H1 (cell line): Measurements from ENCODE around the gene SKAP1. TPM values are rescaled to one million over a fixed set of nuclear protein-coding genes. Genes with fewer than 3 reads are reported as not detected.

ENCODE experiments used
- CTCF ChIA-PET: fragments of 300-600 bp; sonication (Branson Sonifier 250); formaldehyde crosslinking; loops from one replicate; lab custom pipeline; 2021; ENCODE audit not compliant: partially characterized antibody; lab: Charles Lee
- POLR2A ChIA-PET: fragments of 300-600 bp; sonication (Branson Sonifier 250); formaldehyde crosslinking; loops from one replicate; lab custom pipeline; 2021; ENCODE audit warnings: inconsistent platforms; ENCODE audit not compliant: partially characterized antibody; lab: Charles Lee
- DNase-seq, 2 experiments: peaks; one replicate each; pipeline versions ENCODE4 v3.0.0 to v3.0.0-alpha.2; 2010 to 2022; ENCODE audit warnings: low spot score in 2 of 2, low read depth in 1 of 2, mixed read lengths in 1 of 2
- FAIRE-seq: peaks from 2 replicates; lab custom pipeline; 2011; peaks lifted over from hg19 to GRCh38; lab: Jason Lieb, UNC
- H2AFZ ChIP-seq: 2 replicates; pipeline ENCODE4 v1.8.1; 2012; ENCODE audit warnings: low read length, inconsistent platforms
- H2AK5ac ChIP-seq: 2 replicates; pipeline ENCODE4 v1.6.1; 2013; ENCODE audit warnings: low read depth, low read length
- H2BK120ac ChIP-seq: replicated peaks from 2 replicates; pipeline ENCODE3; 2013; ENCODE audit warnings: low read depth, low read length, inconsistent platforms
- H2BK12ac ChIP-seq: 2 replicates; pipeline ENCODE4 v1.6.1; 2013; ENCODE audit warnings: low read depth, low read length
- H2BK15ac ChIP-seq: 2 replicates; pipeline ENCODE4 v1.6.1; 2013; ENCODE audit warnings: low read length
- H2BK20ac ChIP-seq: 2 replicates; pipeline ENCODE4 v1.6.1; 2013; ENCODE audit warnings: low read length
- H2BK5ac ChIP-seq: 2 replicates; pipeline ENCODE4 v1.6.1; 2013; ENCODE audit warnings: low read depth, low read length
- H3K14ac ChIP-seq: 2 replicates; pipeline ENCODE4 v1.6.1; 2013; ENCODE audit warnings: inconsistent platforms; ENCODE audit not compliant: insufficient read length
- H3K18ac ChIP-seq: 2 replicates; pipeline ENCODE4 v1.6.1; 2013; ENCODE audit warnings: low read length; ENCODE audit errors: extremely low read depth
- H3K23ac ChIP-seq: 2 replicates; pipeline ENCODE4 v1.6.1; 2013; ENCODE audit warnings: inconsistent platforms; ENCODE audit not compliant: insufficient read length
- H3K23me2 ChIP-seq: 2 replicates; pipeline ENCODE4 v1.6.1; 2013; ENCODE audit warnings: low read depth, low read length
- H3K27ac ChIP-seq: 2 replicates; pipeline ENCODE4 v1.6.1; 2011; ENCODE audit warnings: low read depth, low read length, inconsistent platforms
- H3K27me3 ChIP-seq, 4 experiments: replicated peaks in 1 of 4; 1 replicate in 1 of 4; 2 replicates in 3 of 4; pipeline versions ENCODE4 v1.6.1 to v1.8.1; 2011 to 2013; ENCODE audit warnings: low read length in 3 of 4, mild to moderate bottlenecking in 3 of 4, inconsistent platforms in 2 of 4, mixed read lengths in 2 of 4, moderate library complexity in 1 of 4; ENCODE audit not compliant: control insufficient read depth in 3 of 4, insufficient read depth in 3 of 4; ENCODE audit errors: extremely low read depth in 1 of 4
- H3K36me3 ChIP-seq, 4 experiments: 2 replicates each; pipeline versions ENCODE4 v1.6.1 to v1.8.1; 2011 to 2013; ENCODE audit warnings: mild to moderate bottlenecking in 4 of 4, low read length in 3 of 4, moderate library complexity in 2 of 4, control low read depth in 1 of 4, inconsistent platforms in 1 of 4; ENCODE audit not compliant: insufficient read depth in 4 of 4, control insufficient read depth in 2 of 4
- H3K4ac ChIP-seq: replicated peaks from 2 replicates; pipeline ENCODE3; 2013; ENCODE audit warnings: low read length, low read depth, mixed read lengths, inconsistent platforms; ENCODE audit not compliant: insufficient read length
- H3K4me1 ChIP-seq, 4 experiments: replicated peaks in 1 of 4; 1 replicate in 1 of 4; 2 replicates in 3 of 4; pipeline versions ENCODE4 v1.6.1 to v1.8.1; 2011 to 2013; ENCODE audit warnings: low read length in 3 of 4, inconsistent platforms in 2 of 4, mixed read lengths in 1 of 4; ENCODE audit not compliant: insufficient read depth in 4 of 4, control insufficient read depth in 3 of 4
- H3K4me2 ChIP-seq, 2 experiments: 2 replicates each; pipeline versions ENCODE4 v1.6.1 to v1.8.1; 2011 to 2013; ENCODE audit warnings: low read depth in 2 of 2, low read length in 2 of 2, control low read depth in 1 of 2, inconsistent platforms in 1 of 2, mild to moderate bottlenecking in 1 of 2; ENCODE audit not compliant: insufficient read depth in 1 of 2
- H3K4me3 ChIP-seq, 4 experiments: fragments of 200-600, 300-600 bp in 1 of 4; sonication (generic), shearing (Covaris generic), sonication (Bioruptor Twin) in 1 of 4; 2 replicates each; pipeline versions ENCODE4 v1.5.1 to v1.8.1; 2011 to 2016; ENCODE audit warnings: low read length in 4 of 4, low read depth in 3 of 4, control low read depth in 2 of 4, inconsistent platforms in 2 of 4, mild to moderate bottlenecking in 2 of 4, mixed read lengths in 1 of 4, moderate library complexity in 1 of 4; ENCODE audit not compliant: insufficient read depth in 2 of 4; ENCODE audit errors: extremely low read depth in 1 of 4
- H3K56ac ChIP-seq: replicated peaks from 2 replicates; pipeline ENCODE3; 2013; ENCODE audit warnings: low read depth, mild to moderate bottlenecking, mixed read lengths, low read length, inconsistent platforms; ENCODE audit not compliant: insufficient read length
- H3K79me1 ChIP-seq: 2 replicates; pipeline ENCODE4 v1.6.1; 2013; ENCODE audit warnings: low read depth, low read length, control low read depth
- H3K79me2 ChIP-seq, 2 experiments: 2 replicates each; pipeline versions ENCODE4 v1.6.1 to v1.8.1; 2012 to 2013; ENCODE audit warnings: low read length in 2 of 2, mild to moderate bottlenecking in 2 of 2, inconsistent platforms in 1 of 2; ENCODE audit not compliant: insufficient read depth in 2 of 2, control insufficient read depth in 1 of 2
- H3K9ac ChIP-seq, 4 experiments: replicated peaks in 1 of 4; 1 replicate in 1 of 4; 2 replicates in 3 of 4; pipeline versions ENCODE4 v1.6.1 to v1.8.1; 2011 to 2013; ENCODE audit warnings: low read depth in 3 of 4, low read length in 3 of 4, control low read depth in 2 of 4, mild to moderate bottlenecking in 2 of 4, moderate library complexity in 2 of 4, inconsistent platforms in 1 of 4; ENCODE audit errors: extremely low read depth in 1 of 4
- H3K9me3 ChIP-seq, 2 experiments: 2 replicates each; pipeline versions ENCODE4 v1.6.1 to v1.8.1; 2012 to 2013; ENCODE audit warnings: mild to moderate bottlenecking in 2 of 2, moderate library complexity in 2 of 2, control low read depth in 1 of 2, inconsistent platforms in 1 of 2, low read depth in 1 of 2, low read length in 1 of 2, mixed read lengths in 1 of 2; ENCODE audit not compliant: insufficient read depth in 2 of 2
- H4K20me1 ChIP-seq, 2 experiments: replicated peaks in 1 of 2; 2 replicates each; pipeline versions ENCODE3 to v1.8.1; 2011 to 2013; ENCODE audit warnings: inconsistent platforms in 2 of 2, low read length in 2 of 2, mild to moderate bottlenecking in 1 of 2; ENCODE audit not compliant: insufficient read depth in 2 of 2, control insufficient read depth in 1 of 2
- H4K5ac ChIP-seq: 2 replicates; pipeline ENCODE4 v1.6.1; 2013; ENCODE audit warnings: low read length, low read depth, mixed read lengths, inconsistent platforms; ENCODE audit not compliant: insufficient read length
- H4K8ac ChIP-seq: 2 replicates; pipeline ENCODE4 v1.8.0; 2013; ENCODE audit warnings: mild to moderate bottlenecking, moderate library complexity, low read length, inconsistent platforms; ENCODE audit not compliant: insufficient read depth; ENCODE audit errors: extremely low read depth
- H4K91ac ChIP-seq: replicated peaks from 2 replicates; pipeline ENCODE3; 2013; ENCODE audit warnings: low read length, mixed read lengths, inconsistent platforms; ENCODE audit not compliant: insufficient read length
- BRCA1 ChIP-seq: IDR thresholded peaks from 2 replicates; pipeline ENCODE4 v1.6.1; 2012; ENCODE audit warnings: low read depth, low read length, improper control_type of control experiment
- CBX8 ChIP-seq: fragments of 300-800, 300-1000 bp; sonication (generic); IDR thresholded peaks from 2 replicates; pipeline ENCODE4 v1.7.1; 2016; ENCODE audit warnings: low read depth, low read length, borderline replicate concordance
- CTBP2 ChIP-seq: IDR thresholded peaks from 2 replicates; pipeline ENCODE4 v1.7.0; 2011; ENCODE audit warnings: borderline replicate concordance, mild to moderate bottlenecking, moderate library complexity, mixed read lengths, low read length; ENCODE audit not compliant: insufficient read depth, insufficient read length
- FOSL1 ChIP-seq: IDR thresholded peaks from 2 replicates; pipeline ENCODE4 v1.6.1; 2011; ENCODE audit warnings: mild to moderate bottlenecking, low read depth, low read length, moderate library complexity; ENCODE audit not compliant: insufficient read depth
- HDAC2 ChIP-seq, 2 experiments: fragments of 300-600 bp in 1 of 2; sonication (generic) in 1 of 2; IDR thresholded peaks; 2 replicates each; pipeline ENCODE4 v1.6.1; 2011 to 2012; ENCODE audit warnings: low read depth in 2 of 2, low read length in 2 of 2, mild to moderate bottlenecking in 2 of 2, moderate library complexity in 2 of 2, borderline replicate concordance in 1 of 2, inconsistent platforms in 1 of 2
- KDM5A ChIP-seq: fragments of 200-600 bp; IDR thresholded peaks from 2 replicates; pipeline ENCODE4 v1.7.1; 2012; ENCODE audit warnings: mild to moderate bottlenecking, low read length, inconsistent platforms, mixed read lengths
- MAFK ChIP-seq: IDR thresholded peaks from 2 replicates; pipeline ENCODE4 v1.6.1; 2012; ENCODE audit warnings: low read depth, mild to moderate bottlenecking, improper control_type of control experiment, low read length
- NRF1 ChIP-seq: IDR thresholded peaks from 2 replicates; pipeline ENCODE4 v1.6.1; 2011; ENCODE audit warnings: mild to moderate bottlenecking, low read depth, low read length, improper control_type of control experiment
- RBBP5 ChIP-seq: IDR thresholded peaks from 2 replicates; pipeline ENCODE4 v1.7.1; 2012; ENCODE audit warnings: low read depth, mild to moderate bottlenecking, inconsistent platforms, low read length, moderate library complexity, borderline replicate concordance
- RNF2 ChIP-seq: fragments of 200-900, 300-1000 bp; sonication (generic); IDR thresholded peaks from 2 replicates; pipeline ENCODE4 v1.7.1; 2016; ENCODE audit warnings: borderline replicate concordance, low read depth, mild to moderate bottlenecking, antibody characterized with exemption, low read length; ENCODE audit not compliant: poor library complexity, severe bottlenecking; ENCODE audit errors: missing control alignments
- TAF7 ChIP-seq: optimal IDR thresholded peaks from 2 replicates; pipeline ENCODE3; 2011; ENCODE audit warnings: low read depth, mild to moderate bottlenecking, inconsistent platforms, low read length, moderate library complexity, borderline replicate concordance
- whole genome bisulfite sequencing, 2 experiments: shearing (Covaris generic) in 1 of 2; methylation state at CpG; one replicate each; pipeline versions ENCODE4 v1.1.6 to v1.1.7; 2013 to 2015; ENCODE audit warnings: low lambda C conversion rate in 2 of 2, mixed read lengths in 2 of 2, inconsistent platforms in 1 of 2, low coverage in 1 of 2, missing lambda C conversion rate in 1 of 2; ENCODE audit not compliant: insufficient replicate concordance in 2 of 2, insufficient coverage in 1 of 2, insufficient read length in 1 of 2; ENCODE audit errors: extremely low coverage in 1 of 2, missing lambda C conversion rate in 1 of 2; 5-methylcytosine and 5-hydroxymethylcytosine counted together
- polyA plus RNA-seq, 7 experiments: library from polyadenylated mRNA; depleted of rRNA in 3 of 7; stranded (reverse) in 5 of 7; unstranded in 2 of 7; fragments of >200 nt in 5 of 7; fragments of 200-250 nt in 2 of 7; gene quantifications; 1 replicate in 5 of 7; 2 replicates in 1 of 7; 4 replicates in 1 of 7; pipeline versions ENCODE4 v1.2.1 to v1.2.3, GENCODE V29; 2011 to 2013; ENCODE audit warnings: missing spikeins in 2 of 7, mixed read lengths in 2 of 7
- total RNA-seq: library from RNA; stranded (reverse); fragmentation: NEBNext Ultra II Directional; extraction: Animal tissue kit (Norgen Biotek cat#: 25700); gene quantifications from 2 replicates; pipeline ENCODE4 v1.2.1, GENCODE V29; 2021

The SKAP1 gene
- total and polyA plus RNA-seq, 2 of the 8 experiments (the other 6 are each of a cell fraction or from before 2014, with no cell fraction given) = not detected

DNA sequence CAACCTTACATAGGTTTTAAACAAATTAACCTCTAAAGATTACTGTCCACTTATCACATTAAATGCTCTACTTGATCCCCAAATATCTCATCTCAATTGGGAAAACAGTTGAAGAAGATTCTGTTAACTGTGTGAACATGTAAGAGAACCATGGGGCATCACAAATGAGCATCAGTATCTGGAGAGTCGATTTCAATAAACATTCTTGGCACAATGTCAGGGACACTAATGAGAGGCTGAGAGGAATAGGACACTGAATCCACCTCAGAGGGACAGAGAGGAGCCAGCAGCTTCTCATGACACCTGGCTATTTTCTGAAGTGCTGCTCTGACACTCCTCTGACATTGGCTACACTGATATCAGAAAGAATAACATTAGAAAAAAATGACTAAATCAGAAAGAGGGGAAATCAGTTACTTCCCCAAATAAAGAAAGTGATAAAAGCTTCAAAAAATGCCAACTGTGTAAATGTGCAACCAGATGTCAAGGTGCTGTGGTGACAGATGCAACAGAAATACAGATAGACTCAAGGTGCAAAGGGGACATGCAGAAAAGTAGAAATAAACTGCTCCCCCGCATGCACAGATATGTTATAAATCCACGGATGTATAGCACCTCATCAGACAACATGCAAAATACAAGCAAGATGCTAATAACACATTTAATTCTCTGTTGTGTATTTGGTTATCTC, 255.0 kb downstream of the SKAP1 start:
- Histone ChIP-seq H3K4me1 (peaks cover 0 to 5% (median 3%) of the 10 kb centered on the region in 4 experiments; a peak in 3 of 7 replicates), H2BK15ac (no peak overlapping the region), H3K4me3 (no peak overlapping the region), H2AK5ac (no peak overlapping the region), H3K36me3 (no peaks in the 10 kb centered on the region), H3K14ac (no peak overlapping the region), H2BK120ac (no peak overlapping the region), H3K4ac (no peak overlapping the region), H3K79me1 (no peaks in the 10 kb centered on the region), H2BK20ac (no peak overlapping the region), H2BK5ac (no peak overlapping the region), H2AFZ (no peak overlapping the region), H3K9ac (no peak overlapping the region), H3K18ac (no peak overlapping the region), H4K8ac (no peak overlapping the region), H3K9me3 (no peaks in the 10 kb centered on the region), H3K23me2 (no peaks in the 10 kb centered on the region), H4K5ac (no peak overlapping the region), H4K91ac (no peak overlapping the region), H3K79me2 (no peaks in the 10 kb centered on the region), H3K56ac (no peak overlapping the region), H3K23ac (no peak overlapping the region), H3K4me2 (no peak overlapping the region), H4K20me1 (no peaks in the 10 kb centered on the region), H3K27me3 (no peaks in the 10 kb centered on the region; a peak in 3 of 7 replicates), H2BK12ac (no peak overlapping the region), H3K27ac (no peak overlapping the region)
- FAIRE-seq (no peak), DNase-seq (no peak)
- WGBS, 2 experiments = 86% methylated on average over 3 of the region's 3 CpGs; no CpG with 5 or more reads in 1 of the 2 experiments
- POLR2A ChIA-PET = interaction anchor here (0.8 kb wide), 1 partner anchor 119 kb away, joined by 4 read pairs; no protein-coding TSS in a partner anchor
- TF ChIP-seq CTBP2 (no peak), NRF1 (no peak), RNF2 (no peak), FOSL1 (no peak), TAF7 (no peak), CBX8 (no peak), RBBP5 (no peak), BRCA1 (no peak), MAFK (no peak), HDAC2 (IDR thresholded peaks at IDR 0.05; ENCODE audit: borderline replicate concordance in 1 of 2, low read depth in 2 of 2, low read length in 2 of 2) (no peak), KDM5A (no peak)
- CTCF ChIA-PET = interaction anchor here (0.6 to 2.4 kb wide), 7 partner anchors 10 to 127 kb away, joined by 3 to 9 read pairs (median 3); no protein-coding TSS in a partner anchor
